Measurements from ENCODE around the gene HRC.
A peak's percentile ranks its signal among the peaks of the same experiment; 100 is the strongest.
"Not testable (repeated sequence)": the region's sequence is repeated elsewhere in the genome, so short reads cannot be mapped to it uniquely, and the experiment has no call there.

The HRC gene

DNA sequence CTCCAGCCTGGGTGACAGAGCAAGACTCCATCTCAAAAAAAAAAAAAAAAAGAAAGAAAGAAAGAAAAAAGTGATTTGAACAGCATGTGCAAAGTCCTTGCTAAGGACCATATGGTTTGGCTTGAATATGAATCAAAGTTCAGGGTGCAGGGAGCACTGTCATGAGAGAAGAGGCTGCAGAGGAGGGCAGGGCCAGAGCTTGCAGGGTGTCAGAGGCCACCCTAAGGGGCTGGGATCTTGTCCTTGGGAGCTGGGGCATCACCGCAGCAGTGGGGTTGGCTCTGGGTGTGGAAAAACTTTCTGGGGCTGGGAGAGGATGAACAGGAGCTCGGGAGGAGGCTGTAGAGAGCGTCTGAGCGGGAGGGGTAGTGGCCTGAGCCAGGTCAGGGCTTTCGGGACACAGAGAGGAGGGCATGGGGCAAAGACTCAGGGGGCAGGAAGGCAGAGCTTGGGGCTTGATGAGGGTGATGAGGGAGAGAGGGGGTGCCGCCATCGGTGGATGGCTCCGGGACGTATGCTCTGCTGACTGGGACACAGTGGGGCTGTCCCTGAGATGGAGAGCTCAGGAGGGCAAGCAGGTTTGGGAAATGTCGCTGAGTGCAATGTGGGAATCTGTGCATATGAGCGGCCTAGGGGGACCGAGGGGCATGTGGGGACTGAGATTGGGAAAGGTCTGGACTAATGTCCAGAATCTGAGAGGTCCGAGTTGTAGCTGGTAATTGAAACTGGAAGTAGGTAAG is 5.4 kb upstream of the HRC start:
- DNase-seq (ENCODE audit: low read depth in 2 of 2): no peak

DNA sequence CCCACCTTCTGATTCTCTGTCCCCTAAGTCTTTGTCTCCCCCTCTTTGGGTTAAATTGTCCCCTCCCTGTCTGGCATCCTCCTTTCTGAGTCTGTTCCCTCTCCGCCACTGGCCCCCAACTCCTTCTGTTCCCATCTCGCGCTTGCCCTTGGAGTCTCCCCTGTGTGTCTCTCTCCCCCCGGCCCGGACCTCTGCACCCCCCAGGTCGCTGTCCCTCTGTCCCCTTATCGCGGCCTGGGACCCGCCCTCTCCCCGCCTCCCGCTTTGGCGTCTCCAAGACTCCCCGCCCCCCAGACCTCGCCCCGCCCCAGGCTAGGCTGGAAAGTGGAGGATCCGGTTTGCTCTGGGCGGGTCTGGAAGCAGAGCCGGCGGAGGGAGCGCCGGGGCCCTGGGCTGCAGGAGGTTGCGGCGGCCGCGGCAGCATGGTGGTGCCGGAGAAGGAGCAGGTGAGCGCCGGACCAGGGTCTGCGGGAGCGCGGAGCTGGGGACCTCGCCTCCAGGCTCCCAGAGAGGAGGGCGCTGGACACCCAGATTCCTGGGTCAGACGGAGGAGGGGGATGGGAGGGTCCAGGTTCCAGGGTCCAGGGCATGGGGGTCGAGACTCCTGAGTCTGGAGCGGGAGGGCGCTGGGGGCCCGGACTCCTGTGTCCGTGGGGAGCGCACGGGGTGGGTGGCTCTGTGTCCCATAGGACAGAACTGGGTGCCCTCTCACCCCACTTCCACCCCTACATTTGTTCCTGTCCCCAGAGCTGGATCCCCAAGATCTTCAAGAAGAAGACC is 2.4 kb upstream of the HRC start, which contains the start of gene TRPM4:
Gene TRPM4, plus strand, starts transcription at position 348 of the 780 bp plus-strand sequence. Its CDS starts 75 bp downstream, at position 423.
- DNase-seq (ENCODE audit: low read depth in 2 of 2): no peak

DNA sequence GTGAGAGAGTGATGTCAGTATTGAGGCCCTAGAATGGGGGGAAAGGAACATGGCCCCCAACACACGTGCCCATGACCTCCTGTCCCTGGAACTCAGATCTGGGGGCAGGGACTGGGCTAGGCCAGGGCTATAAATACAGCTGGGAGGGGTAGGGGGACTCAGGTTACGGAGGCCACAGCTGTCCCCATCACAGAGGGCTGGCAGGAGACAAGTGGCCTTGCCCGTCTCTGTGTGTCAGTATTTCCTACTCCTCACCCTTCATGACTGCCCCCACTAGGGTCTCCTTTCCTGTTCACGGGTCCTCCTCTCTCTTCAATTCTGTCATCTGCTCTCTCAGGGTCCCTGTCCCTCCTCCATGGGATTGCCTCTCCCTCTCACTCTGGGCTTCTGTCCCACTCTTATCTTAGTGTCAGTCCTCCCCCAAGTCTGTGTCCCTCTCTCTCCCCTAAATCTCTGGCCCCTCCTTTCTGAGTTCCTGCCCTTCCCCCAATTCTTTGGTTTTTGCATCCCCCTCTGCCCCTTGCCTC is 687 bp upstream of the HRC start:
- DNase-seq (ENCODE audit: low read depth in 2 of 2): no peak

DNA sequence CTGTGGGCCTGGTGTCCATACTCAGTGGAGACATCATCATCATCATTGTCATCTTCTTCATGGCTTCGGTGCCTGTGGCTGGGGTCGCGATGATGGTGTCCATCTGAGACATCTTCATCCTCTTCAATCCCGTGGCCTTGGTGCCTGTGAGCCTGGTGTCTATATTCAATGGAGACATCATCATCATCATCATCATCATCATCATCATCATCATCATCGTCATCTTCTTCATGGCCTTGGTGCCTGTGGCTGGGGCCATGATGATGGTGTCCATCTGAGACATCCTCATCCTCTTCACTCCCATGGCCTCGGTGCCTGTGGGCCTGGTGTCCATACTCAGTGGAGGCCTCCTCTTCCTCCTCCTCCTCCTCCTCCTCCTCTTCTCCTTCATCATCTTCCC is 917 bp downstream of the HRC start:
- DNase-seq (ENCODE audit: low read depth in 2 of 2): no peak

DNA sequence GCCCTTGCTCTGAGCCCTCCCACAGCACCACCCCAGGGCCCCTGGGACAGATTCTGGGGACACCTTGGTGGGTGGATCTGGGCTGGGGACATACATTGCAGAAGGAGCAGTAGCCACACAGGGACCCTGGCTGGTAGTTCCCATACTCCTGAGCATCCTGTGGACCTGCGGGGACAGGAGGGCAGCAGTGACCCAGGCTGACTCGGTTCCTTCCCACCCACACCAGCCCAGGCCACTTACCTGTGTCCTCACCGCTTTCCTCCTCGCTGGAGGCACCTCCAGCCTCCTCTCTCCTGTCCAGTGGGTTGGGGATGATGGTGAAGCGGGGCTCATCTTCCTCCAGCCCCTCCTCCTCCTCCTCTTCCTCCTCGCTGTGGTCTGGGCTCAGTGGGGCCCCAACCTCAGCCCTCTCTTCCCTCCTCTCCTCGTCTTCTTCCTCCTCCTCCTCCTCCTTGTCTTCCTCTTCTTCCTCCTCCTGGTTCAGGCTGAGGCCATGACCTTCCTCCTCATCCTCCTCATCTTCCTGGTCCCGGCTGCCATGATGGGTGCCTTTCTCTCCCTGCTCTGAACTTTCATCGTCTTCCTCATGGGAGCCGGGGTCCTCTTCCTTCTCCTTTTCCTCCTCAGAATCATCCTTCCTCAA is 1.9 kb downstream of the HRC start:
- DNase-seq (ENCODE audit: low read depth in 2 of 2): no peak

DNA sequence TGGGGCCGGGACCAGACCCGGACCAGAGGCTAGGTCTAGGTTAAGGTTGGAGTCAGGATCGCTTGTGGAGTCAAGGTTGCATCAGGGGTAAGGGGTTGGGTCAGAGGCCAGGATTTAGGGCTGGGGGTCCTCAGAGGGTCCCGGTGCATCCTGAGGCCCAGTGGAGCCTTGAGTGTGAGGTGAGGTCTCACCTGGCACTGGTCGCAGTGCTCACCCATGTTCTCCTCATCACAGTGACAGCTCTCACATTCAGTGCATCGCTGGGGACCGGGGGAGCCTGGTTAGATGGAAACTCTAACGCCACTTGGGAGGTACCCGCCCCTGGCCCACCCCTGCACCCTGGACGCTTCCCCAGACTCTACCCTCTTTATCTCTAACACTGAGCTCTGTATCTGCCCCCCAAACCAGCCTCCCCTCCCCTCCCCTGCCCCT is 3.1 kb downstream of the HRC start:
- no peak for DNase-seq (ENCODE audit: low read depth in 2 of 2)

DNA sequence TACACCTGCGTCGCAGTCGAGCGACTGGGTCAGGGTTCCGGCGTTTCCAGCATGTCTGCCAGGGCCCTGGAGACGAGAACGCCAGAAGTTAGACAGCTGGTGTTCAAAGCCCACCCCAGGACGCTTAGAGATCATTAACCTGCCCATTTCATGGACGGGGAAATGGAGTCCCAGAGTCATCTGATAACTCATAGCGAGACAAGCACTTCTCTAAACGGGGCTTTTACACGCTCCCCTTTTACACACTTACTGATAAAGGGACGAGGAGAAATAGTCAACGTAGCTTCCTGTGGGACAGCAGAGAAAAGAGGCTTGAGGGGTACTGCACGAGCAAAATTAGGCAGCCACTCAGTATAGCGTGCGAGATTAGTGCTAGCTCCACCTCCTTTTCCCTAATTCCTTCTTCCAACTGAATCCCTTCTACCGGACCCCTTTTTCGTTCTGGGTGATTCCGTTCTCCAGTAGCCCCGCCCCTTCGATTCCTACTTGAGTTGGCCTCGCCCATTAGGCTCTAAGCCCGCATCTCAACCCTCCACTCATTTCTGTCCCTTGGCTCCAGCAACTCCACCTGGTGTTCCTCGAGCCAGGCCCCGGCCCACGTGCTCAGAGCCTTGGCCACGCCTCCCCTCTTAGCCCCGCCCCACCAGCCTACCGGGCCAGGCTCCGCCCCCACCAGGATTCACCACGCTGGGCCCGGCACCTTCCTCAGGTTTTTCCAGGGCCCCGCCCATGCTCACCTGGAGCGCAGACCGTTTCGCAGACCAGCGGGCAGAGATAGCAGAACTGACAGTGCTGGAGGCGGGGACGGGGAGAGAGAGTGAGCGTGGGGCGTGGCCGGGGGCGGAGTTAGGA is 3.7 kb downstream of the HRC start:
- DNase-seq (ENCODE audit: low read depth in 2 of 2): no peak

DNA sequence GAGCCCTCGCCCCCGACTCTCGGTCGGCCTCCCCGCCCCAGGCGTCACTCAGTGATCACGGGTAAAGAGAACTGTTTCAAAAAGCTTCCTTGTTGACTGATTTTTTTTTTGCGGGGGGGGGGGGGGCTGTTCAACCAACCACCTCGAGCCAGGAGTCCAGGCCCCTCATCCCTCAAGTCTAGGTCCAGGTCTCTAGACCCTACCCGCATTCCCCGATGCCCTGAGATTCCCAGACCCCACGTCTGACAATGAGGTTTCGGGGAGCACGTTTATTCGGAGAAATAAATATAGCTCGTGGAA is 4.3 kb downstream of the HRC start:
- no peak for DNase-seq (ENCODE audit: low read depth in 2 of 2)

DNA sequence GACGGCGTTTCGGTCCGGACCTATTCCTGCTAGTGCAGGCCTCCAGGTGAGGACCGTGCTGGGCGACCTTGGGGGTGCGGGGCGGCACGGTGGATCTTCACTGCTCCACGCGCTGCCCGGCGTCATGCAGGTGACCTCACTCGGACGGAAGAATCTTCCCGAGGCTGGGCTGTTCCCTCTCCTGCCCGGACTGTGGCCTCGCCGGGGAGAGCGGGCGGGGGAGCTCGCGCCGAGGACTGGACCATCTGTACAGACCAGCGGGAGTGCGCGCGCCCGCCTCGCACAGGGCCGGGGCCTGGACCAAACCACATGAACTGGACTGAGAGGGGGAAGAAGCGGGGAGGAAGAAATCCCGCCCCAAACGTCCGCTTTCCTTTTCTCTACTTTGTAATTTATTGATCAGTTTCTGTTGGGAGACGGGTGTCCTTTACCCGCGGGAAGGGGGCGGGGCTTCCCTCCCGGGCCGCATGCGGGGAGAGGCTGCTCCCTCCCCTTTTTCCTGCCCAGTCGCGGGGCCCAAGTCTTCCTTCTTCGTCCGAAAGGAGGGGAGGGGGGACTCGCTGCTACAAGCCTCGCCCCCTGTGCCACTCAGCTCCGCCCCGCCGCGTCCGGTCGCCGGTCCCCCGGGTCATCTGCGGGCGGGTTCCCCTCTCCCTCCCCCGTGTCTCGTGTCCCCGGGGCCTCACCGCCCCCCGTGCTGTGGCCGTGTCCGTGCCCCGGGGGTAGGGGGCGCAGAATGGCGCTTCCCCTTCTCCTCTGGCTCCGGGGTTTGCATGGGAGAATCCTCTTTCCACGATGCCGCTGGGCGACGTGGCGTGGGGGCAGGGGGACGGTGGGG is 4.9 kb downstream of the HRC start:
- no peak for DNase-seq (ENCODE audit: low read depth in 2 of 2)

DNA sequence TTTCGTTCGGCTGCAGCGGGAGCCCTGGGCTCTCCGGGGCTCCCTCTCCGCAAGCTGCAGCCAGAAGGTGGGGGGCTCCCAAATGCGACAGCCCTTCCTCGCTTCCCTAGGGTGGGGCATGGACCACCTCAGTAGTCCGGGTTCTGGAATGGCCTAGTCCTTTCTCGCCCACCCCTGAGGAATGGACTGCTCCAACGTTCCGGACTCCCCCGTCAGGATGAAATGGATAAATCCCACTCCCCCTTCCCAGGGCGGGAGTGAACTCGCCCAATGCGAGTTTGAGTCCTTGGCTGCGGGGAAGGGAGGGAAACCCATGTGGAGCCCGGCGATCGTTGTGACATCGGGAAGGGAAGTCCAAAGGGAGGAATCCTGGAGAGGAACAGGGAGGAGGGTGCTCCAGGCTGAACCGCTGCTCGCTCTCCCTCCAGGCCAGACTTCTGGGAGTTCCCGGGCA is 5.5 kb downstream of the HRC start:
- no peak for DNase-seq (ENCODE audit: low read depth in 2 of 2)

DNA sequence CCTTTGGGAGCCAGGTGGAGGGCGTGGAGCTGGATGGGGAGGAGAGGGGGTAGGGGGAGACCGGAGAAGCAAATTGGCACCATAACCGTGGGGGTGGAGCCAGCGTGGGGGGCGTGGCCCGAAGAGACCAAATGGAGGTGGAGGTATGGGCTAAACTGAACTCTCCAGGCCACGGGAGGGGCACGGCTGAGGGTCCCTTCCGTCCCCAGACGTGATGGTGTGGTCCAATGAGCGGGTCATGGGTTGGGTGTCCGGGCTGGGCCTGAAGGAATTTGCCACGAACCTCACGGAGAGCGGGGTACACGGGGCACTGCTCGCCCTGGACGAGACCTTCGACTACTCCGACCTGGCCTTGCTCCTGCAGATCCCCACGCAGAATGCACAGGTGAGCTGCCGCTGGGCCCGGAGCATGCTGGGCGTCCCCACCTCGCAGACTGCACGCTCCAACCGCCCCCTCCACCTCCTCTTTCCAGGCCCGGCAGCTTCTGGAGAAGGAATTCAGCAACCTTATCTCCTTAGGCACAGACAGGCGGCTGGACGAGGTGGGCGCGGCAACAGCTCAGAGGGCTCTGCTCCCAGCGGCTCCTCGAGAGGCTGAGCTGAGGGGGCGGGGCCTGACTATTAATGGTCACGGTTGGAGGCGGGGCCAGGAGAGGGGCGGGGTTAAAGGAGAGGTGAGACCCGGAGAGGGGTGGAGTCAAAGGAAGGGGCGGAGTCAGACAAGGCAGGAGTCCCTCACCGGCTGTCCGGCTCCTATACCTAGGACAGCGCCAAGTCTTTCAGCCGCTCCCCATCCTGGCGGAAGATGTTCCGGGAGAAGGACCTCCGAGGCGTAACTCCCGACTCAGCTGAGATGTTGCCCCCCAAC is 6.2 kb downstream of the HRC start:
- peak; percentile 43 to 66 for DNase-seq (ENCODE audit: low read depth in 2 of 2)

DNA sequence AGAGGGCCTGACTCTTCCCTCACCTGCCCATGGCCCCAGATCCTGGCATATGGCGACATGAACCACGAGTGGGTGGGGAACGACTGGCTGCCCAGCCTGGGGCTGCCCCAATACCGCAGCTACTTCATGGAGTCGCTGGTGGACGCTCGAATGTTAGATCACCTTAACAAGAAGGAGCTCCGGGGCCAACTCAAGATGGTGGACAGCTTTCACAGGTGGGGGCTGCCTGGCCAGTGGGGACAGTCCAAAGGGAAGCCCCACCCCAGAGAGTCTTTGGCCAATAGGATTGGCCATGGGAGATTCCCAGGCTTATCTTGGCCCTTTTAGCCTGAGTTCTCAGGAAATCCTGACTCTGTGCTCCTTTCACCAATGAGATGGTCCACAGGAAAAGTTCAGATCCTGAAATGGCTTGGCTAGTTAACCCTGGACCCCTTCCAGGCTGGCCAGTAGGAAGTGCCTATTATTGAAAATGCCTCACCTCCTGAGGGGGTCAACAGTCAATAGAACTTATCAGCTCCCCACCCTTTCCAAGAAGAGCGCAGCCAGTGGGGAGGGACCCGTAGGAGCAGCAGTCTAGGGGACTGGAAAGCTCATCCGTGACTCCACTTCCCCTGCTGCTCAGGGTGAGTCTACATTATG is 7.0 kb downstream of the HRC start:
- DNase-seq (ENCODE audit: low read depth in 2 of 2): no peak

DNA sequence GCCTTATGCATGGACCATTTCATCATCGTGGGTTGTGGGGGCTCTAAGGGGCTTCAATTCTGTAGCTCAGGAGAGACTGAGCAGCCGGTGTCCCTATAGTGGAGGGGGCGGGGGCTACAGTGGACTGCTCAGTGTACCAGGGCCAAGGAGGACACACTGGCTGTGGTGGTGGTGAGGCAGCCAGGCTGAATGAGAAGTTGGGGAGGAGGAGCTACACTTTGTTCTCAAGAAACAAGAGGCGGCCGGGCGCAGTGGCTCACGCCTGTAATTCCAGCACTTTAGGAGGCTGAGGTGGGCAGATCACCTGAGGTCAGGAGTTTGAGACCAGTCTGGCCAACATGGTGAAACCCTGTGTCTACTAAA is 8.8 kb downstream of the HRC start:
- DNase-seq (ENCODE audit: low read depth in 2 of 2): not testable (repeated sequence)

DNA sequence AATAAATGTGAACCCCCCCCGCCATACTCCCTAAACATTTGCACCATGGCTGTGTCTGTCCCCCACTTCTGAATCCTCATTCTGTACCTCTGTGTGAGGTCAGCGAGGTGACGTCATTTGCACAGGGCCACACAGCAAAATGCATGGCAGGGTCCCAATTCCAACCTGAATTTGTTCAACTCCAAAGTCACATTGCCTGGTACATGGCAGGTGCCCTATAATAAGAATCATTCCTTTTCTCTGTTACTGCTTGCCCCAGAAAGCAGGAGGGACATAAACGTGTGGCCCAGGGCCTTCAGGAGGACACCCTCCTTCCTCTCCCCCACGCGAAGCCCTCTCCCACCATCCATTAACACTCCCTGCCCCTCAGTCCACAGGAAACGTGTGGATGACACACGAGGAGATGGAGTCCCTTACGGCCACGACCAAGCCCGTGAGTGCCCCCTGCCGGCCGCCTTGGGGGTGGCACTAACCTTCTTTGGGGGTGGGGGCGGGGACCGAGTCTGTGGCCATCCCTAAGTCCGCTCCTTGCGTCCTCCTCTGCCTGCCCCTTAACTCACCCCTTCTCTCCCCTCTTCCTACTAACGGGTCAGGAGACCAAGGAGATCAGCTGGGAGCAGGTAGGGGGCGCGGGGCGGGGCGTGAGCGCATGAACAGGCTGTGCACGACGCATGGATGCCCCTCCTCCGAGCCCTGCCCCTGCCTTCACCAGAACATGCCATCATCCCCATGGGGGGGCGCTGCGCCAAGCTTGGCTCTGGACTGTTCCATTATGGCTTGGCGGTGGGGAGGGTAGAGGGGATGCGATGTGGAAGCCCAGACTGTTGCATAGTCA is 9.4 kb downstream of the HRC start:
- peak; percentile 56 to 63 for DNase-seq (ENCODE audit: low read depth in 2 of 2)

DNA sequence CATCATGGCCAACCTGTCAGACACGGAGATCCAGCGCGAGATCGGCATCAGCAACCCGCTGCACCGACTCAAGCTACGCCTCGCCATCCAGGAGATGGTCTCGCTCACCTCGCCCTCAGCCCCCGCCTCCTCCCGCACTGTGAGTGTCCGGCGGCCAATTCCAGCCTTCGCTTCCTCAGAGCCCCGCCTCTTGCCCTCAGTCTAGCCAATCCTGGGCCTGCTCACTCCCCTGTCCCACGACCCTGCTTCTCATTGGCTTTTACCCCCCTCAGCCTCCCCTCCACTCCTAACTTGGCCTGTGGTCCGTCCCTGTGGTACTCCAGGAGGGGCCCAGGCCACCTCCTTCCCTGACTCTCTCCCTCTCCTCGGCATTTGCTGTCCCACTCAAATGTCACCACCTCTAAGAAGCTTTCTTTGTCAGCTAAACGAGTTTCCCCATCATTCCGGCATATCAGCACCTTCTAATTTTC is 12.3 kb downstream of the HRC start:
- no peak for DNase-seq (ENCODE audit: low read depth in 2 of 2)

DNA sequence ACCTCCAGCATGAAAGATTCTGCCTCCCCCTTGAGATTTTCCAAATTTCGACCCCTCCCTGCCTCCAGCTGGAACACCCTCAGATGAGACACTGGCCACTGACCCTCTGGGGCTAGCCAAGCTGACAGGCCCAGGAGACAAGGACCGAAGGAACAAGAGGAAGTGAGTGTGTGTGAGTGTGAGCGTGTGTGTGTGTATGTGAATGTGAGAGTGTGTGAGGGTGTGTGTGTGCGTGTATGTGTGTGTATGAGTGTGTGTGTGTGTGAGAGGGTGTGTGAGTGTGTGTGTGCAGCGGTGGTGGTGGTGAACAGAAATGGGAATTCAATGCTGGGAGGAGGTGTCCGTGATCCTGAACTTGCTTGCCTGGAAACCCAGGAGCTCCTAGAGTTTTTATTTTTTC is 13.8 kb downstream of the HRC start:
- DNase-seq (ENCODE audit: low read depth in 2 of 2): no peak

DNA sequence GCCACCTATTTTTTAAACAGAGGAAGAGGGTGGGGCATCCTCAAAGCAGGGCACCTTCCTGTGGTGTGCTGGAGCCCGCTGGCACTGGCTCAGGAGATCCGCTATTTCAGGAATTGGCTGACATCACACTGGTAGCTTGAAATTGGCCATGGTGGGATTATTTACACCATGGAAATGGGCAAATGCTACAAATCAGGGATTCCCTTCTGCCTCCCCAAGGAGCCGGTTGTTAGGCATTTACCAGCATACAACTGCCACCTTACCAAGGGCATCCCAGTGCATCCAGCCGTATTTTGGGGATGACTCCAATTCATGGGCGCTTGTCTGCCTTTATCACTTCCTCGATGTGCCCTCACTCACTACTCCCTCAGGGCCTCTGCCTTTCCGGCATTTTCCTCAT is 14.2 kb downstream of the HRC start:
- no peak for DNase-seq (ENCODE audit: low read depth in 2 of 2)

DNA sequence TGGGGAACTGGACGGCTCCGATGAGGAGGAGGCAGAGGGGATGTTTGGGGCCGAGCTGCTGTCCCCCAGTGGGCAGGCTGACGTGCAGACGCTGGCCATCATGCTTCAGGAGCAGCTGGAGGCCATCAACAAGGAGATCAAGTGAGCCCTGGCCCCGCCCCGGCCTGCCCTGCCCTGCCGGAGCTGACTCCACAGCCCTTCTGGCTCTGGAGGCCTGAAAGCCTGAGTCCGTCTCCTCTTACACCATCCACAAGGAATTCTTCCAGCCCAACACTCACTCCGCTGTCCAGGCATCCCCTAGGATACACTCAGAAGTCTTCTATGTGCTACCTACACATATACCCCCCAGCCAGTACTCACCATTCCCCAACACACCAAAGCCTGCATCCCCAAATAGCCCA is 18.4 kb downstream of the HRC start:
- no peak for DNase-seq (ENCODE audit: low read depth in 2 of 2)

All from stimulated activated CD8-positive, alpha-beta memory T cell treated with anti-CD3 and anti-CD28 coated beads, Interleukin-2, amount 100 ng/mL, for 1 hour (primary cell).